GM19324 (cell line): ENCODE measurements around the gene EEF1AKMT3.

Experiments used
- ATAC-seq: cut with Tn5 transposase; IDR thresholded peaks from one replicate; pipeline ENCODE4 v1.9.1; 2021; ENCODE audit warnings: mild to moderate bottlenecking, moderate library complexity; ENCODE audit not compliant: unreplicated experiment, low FRiP score

EEF1AKMT3 gene

DNA sequence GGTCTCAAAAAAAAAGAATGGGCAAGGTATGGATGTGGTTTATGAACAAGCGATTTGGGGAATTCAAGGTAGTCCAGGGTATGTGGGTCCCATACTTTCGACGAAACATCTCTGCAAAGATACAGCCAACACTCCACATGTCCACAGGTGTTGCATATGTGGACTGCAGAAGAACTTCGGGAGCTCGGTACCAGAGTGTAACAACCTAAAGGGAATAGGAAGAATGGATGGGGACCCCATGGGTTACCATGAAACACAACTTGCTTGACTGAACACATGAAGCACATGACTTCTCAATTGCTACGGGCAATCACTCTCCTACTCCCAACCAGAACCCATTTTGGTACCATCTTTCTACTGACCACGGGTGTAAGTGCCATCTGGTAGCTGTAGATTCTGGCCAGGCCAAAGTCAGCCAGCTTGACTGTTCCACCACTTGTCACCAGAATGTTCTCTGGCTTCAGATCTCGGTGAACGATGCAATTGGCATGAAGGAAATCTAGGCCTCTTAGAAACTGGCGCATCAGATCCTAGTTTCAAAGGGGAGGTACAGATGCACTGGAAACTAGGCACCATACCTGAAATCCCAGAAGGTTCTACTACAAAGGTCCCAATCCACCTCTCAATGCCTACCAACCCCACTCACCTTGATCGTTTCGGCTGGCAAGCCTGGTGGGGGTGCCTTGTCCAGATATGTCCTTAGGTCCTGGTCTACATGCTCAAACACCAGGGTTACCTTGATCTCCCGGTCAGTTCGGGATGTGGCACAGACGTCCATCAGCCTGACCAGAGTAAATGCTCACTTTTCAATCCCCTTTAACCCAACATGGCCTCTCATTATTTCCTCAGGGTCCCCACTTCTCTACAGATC, 21.6 kb upstream of the EEF1AKMT3 start:
- ATAC-seq = no peak

DNA sequence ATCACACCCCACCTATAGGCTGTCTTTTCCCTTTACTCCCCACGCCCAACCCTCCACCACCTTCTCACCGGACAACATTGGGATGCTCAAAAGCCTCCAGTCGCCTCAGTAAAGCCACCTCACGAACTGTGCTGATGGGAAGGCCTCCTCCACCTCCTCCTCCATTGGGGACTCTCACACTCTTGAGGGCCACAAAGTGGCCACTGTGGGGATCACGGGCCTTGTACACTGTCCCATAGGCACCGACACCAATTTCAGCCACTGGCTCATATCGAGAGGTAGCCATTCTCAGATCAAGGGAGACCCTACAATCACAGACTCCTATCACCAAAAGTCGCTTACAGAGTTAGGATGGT, 21.0 kb upstream of the EEF1AKMT3 start:
- ATAC-seq = no peak

DNA sequence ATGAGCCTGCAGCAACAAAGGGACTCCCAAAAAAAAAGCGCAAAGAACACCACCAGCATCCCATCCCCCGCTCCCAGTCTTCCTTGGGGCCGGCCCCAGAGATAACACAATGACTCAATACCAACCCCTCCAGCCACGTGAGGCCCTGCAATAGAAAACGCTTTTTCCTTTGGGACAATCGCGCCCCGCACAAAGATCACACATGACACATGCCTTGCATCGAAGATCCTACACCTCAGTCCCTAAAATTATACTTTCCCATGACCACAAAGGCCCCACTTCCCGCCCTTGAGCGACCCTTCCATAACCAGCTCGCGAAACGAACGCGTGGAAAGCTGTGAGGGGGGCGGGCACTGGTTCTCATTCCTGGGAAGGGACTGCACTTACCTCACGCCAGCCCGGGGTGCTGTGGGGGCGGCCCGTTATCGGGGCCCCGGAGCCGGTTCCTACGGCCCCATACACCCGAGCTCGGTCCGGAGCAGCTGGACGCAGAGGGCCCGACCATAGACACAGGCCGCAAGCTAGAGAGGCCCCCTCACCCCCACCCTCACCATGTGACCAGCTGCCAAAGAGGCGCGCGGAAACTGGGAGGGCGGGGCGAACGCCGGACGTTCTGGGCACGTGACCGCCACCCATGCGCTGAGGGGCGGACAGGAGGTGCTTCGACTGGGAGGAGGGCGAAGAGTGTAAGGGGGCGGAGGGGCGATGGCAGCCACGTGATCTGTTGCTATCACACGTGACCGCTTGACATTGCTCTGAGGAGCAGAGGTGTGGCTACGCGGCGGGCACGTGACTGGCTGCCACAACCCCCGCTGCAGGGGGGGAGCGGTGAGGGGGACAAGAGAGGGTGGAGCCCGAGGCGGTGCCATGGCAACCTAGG, 20.4 kb upstream of the EEF1AKMT3 start, which contains the start of gene CDK4:
TSS of gene CDK4 (minus strand) at position 523 of the 880 bp plus-strand sequence. CDS start 593 bp downstream, outside the sequence.
- ATAC-seq = peak; percentile 81

DNA sequence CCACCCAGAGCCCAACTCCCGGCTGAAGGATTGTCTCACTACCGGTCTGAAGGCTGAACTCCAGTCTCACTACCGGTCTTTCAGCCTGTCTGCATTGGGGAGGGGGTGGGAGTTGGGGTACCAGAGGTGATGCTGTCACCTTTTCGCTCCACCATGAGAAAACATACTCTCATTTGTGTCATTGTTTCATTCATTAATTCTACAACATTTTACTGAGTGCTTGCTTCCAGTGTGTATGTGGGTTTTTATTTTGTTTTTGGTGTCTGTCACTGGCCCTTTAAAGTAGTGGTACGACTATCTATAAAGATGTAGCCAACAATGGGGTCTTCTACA, 19.8 kb upstream of the EEF1AKMT3 start:
- ATAC-seq = no peak

DNA sequence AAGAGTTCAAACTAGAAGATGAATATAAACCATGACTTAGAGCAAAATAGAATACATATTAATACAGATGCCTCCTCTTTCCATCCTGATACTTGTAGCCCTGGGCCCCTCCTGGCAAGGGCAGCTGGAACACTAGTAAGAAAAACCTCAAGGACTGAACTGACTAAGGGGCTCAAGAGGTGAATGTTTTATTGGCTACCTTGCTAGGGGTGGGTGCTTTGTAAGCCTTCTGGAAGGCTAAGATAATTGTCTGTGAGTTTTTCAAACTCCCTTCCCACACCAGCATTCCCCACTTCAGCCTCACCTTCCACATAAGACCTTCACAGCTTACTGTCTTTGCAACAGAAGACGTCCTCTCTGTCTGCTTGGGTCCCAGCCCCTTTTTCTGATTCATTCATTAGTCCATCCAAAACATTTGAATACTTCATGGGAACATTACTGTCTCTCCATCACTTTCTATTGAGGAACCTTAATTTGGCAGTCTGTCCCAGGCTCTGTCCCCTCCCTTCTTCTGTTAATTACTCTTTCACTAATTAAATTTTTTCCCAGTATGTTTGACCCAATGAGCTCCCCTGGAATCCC, 18.6 kb upstream of the EEF1AKMT3 start:
- ATAC-seq = no peak

DNA sequence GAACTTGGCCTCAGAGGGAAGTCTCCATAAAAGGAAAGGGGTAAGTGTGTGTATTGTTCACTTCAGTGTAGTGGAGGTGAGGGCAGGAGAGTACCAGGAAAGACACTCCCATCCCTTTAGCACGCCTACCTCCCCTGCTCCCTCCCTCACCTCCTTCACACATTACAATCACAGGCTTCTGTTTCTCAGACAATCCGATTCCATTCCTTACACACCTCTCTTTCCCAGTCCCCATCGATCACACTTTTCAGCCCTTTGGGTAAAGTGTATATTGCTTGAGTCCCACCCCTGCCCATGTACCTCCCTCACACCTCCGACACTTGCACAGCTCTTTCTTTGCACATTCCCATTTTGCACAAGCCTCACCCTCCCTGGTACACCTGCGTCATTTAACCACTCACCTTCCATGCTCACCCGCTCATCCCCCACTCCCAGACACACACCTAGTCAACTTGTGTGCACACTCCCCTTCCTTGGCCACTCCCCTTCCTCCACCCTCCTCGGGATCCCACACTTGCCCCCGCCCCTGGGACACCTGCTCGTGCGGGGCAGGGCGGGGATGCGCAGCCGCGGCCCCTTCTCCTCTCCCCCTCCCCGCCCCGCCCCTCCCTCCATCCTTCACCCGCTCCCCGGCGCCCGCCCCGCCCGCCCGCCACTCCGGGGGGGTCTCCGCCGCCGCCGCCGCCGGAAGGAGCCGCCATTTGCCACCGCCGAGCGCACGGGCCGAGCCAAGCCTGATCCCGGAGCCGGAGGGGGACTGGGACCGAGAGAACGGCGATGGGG, 17.8 kb upstream of the EEF1AKMT3 start, which contains the start of gene MARCHF9:
TSS of gene MARCHF9 (plus strand) at position 693 of the 783 bp plus-strand sequence. CDS start 426 bp downstream, outside the sequence.
- ATAC-seq = peak; percentile 36

DNA sequence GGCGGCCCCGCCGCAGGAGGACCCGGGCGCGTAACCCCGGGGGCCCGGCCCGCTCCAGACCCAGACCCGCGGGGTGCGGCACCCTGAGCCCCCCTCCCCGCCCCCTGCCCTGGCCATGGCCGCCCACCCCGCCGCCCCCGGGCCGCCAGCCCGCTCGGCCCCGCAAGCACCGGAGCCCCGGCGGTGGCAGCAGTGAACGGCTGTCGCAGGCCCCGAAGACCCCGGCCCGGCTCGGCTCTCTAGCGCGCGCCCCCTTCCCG, 17.3 kb upstream of the EEF1AKMT3 start:
- no peak for ATAC-seq

DNA sequence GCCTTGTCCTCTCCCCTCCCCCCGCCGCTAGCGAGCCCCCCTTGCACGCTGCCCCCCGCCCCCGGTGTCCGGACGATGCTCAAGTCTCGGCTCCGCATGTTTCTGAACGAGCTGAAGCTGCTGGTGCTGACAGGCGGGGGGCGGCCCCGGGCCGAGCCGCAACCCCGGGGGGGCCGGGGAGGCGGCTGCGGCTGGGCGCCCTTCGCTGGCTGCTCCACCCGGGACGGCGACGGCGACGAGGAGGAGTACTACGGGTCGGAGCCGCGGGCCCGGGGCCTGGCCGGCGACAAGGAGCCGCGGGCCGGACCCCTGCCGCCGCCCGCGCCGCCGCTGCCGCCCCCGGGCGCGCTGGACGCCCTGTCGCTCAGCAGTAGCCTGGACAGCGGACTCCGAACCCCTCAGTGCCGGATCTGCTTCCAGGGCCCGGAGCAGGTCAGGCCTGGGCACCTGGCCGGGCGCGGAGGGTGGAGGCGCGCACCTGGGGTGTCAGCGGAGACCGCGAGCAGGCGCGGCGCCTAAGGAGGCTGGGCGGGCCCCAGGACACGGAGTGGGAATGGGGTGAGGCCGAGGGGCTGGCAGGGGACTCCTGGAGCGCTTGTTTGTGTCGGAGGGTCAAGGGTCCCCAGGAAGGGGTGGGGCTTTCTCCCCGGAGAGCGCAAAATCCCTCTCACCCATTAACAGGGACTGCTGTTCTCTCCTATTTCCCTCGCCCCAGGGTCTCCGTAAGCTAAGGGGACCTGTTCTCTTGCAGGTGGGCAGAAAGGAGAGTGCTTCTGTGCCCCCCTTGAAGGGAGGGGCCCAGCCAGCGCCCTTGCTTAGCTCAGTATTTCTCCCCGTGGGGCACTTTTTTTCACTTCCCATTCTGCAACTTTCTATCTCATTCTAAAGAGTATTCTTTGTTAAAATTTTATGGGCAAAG, 16.7 kb upstream of the EEF1AKMT3 start:
- ATAC-seq = no peak

DNA sequence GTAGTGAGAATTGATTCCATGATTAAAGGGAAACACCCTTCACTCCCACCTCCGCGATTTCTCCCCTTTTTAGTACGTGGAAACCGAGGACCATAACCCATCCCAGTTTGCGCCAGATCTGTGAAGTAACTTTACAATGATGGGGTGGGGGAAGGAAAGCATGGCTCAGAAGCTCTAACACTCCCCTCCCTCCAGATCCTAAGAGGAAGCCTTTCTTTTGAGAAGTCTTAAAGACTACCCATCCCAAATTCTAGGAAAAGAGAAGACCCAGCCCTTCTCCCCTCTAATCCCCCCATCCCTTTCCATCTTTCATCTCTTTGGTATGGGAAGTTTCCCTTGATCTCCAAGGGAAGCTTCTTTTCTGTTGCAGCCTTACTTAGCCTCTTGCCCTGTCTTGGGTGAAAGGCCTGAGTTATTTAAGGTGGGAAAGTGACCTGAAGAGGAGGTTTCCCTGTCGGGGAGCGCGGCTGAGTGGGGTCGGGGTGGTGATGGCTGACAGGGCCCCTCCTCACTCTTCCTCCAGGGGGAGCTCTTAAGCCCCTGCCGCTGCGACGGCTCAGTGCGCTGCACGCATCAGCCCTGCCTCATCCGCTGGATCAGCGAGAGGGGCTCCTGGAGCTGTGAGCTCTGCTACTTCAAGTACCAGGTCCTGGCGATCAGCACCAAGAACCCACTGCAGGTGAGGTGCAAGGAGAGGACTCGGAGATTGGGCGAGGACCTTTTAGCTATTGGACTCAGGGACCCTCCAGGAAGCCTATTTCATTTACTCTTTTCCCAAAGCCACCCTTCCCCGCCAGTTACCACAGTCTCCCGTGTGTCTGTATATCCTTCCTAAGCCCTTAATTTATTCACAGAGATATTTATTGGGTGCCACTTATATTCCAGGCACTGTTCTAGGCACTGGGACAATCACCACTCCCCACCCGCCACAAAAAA, 15.7 kb upstream of the EEF1AKMT3 start:
- no peak for ATAC-seq

DNA sequence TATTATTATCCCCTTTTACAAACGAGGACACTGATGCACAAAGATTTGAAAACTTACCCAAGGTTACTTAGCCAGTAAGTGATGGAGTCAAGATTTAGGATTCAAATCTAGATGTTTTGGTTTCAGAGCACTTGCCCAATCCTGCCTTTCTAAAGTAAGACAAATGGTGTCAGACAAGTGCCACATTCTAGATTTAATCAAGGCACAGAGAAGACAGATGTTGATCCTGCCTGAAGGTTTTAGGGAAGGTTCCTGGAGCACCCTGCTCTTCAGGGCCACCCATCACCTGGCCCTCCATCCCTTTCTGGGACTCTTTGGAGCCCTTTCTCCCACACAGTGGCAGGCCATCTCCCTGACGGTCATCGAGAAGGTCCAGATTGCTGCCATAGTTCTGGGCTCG, 14.6 kb upstream of the EEF1AKMT3 start:
- no peak for ATAC-seq

DNA sequence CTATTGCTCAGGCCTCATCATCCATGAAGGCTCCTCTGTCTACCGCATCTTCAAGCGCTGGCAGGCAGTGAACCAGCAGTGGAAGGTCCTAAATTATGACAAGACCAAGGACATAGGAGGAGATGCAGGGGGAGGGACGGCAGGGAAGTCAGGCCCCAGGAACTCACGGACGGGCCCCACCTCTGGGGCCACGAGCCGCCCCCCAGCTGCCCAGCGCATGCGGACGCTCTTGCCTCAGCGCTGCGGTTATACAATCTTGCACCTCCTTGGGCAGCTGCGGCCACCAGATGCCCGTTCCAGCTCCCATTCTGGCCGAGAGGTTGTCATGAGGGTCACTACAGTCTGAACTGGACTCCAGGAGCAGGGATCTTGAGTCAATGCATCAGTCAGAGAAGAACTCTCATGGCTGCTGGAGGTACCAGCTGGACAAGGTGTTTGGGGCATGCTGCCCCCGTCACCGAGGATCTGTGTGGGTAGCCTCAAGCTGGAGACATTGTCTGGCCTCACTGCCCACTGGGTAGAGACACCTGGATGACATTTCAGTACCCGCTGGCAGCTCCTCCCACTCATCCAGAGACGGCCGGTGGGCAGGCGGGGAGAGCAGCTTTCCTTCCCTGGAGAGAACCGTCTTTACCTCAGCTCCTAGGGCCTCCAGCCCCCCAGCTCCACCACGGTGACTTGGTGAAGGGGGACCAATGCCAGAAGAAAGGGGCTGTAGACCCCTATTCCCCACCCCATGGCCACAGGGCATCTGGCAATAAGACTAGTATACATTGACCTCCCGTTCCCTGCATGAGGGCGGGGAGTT, 13.7 kb upstream of the EEF1AKMT3 start:
- no peak for ATAC-seq

DNA sequence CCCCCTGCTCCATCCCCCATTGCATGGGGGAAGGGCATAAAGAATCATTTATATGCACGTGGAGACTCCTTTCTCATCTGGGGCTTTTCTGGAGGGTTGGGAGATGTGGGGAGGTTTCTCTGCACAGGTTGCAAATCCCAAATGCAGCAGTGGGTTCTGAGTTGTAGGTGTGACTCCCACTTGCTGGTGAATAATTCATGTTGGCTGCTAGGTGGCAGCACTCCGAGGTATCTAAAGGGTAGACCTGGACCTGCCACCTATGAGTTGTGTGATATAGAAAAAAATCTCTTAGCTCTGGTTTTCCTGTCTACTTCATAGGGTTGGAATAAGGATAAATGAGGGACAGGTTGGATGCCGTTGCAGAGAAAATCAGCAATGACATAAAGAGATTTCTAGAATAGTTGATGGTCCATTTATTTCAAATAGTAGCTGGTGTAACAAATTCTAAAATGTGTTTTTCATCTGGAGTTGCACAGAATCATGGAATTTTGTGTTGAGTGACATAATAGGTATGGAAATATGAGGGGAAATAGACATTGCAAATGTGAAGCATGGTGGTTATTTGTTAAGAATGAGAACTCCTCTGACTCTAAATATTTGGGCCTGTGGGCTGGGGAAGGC, 12.9 kb upstream of the EEF1AKMT3 start:
- ATAC-seq = no peak

DNA sequence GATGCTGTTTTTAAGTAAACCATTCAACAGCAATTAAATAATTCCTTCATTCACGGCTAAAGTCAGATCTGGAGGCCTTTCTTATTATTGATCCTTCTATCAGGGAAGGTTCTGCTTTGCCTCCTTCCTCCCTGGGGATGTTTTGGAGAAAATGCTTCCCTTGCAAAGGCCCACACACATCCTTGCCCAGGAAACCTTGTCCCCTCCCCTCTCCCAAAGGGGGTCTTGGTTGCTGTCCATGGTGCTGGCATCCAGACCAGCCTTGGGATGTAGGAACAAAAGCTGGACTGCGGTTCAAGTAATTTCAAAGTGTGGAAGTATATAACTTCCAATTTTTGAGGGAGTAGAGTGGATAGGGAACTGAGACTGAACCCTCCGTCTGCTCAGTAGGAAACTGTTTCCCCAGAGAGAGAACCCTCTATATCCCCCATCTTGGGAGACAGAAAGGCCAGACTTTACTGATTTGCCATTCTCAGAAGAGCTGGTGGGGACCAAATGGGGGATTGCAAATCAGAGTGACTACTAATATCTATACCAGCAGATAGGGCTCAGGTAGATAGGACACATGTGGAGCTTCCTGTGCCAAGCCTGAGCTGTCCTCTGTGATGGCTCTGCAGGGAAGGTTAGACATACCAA, 11.9 kb upstream of the EEF1AKMT3 start:
- ATAC-seq = no peak

DNA sequence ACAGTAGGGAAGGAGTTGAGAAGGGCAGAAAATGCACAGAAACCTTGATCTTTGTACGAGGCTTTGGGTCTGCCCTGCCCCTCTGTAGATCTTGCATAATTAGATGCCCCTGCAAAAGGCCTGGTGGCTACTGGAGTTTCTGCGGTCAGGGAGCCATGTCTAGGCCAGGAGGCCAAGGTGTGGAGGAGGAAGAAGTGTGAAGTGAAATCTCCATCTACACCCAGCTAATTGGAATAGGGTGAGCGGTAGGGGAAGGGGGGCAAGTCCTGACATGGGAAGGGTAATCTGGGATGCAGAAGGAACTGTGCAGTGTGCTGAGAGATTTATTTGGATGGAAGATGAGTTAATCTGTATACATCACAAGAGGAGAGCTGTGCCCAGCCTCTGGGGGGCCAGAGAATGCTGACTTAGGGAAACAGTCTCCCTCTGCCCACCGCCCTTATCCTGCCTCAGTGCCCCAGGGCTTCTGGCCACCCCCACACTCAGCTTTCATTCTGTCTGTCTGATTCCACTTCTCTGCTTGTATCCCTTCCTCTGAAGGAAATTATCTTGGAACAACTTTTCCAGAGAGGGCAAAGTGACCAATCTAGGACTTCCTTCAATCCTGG, 10.9 kb upstream of the EEF1AKMT3 start:
- ATAC-seq = no peak

DNA sequence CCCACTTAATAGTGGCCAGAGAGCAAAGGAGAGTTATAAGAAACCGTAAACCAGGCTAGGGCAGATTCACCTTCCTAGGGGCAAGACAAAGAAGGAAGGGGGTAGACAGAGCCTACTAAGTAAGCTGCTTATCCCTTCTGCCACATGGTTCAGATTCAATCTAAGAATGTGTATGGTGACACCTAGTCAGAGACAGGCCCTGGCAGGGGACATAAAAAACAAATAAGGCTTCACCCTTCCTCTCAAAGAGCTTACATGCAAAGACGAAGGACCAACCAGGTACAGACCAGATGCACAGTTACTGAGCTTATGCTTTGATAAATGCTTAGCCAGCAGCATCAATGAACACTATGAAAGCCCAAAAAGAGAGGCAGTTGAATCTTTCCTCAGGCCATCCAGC, 10.0 kb upstream of the EEF1AKMT3 start:
- no peak for ATAC-seq

DNA sequence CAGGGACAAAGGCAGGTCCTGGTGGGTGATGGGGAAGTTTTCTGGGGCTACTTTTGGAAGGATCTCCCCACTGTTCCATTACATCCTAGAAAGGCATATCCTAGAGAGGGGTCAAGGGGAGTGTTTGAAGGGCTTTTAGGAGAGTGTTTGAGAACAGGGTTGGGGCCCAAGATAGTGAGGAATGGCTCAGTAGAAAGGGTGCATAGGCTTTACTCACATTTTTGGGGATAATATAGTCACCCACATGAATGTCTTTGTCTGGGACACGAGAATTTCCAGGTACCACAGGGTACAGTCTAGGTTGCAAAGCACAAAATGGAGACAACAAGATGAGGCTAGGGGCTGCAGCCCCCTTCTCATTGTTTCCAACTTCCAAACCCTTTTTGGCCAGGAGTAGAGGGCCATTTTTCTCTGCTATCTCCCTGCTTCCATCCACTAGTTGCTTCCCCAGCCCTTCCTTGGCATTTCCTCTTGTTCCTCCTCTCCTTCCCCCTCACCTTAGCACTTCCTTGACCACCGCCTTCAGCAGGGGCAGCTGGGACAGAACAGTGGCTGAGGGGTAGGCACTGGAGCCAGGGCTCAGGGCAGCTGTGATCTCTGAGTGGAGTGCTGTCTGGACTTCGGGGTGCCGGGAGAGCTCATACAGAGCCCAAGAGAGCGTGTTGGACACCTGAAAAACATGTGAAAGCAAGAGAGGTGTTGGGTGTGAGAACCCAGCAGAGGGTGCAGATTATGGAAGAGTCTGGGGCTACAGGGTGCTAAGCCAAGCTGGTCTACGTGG, 8.3 kb upstream of the EEF1AKMT3 start:
- no peak for ATAC-seq
